ENCODE results near the gene FBLN5.

DNA sequence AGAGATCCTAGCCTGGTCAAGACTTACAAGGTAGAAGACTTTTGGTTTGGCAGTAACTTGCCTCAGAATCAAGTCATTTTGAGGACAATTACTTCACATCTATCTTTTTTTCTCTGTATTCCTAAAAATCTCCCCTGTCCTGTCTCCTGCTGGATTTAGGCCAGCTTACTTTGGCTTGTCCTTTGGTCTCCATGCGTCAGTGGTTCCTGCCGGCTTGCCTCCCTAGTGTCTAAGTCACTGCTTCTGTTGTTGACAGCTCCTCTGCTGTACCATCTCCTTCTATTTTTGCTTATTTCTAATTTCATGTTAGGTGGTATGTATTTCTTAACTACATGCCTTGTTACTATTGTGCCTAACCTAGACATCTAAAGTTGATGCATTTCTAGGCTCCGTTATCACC lies 39.7 kb upstream of the FBLN5 start:
- TF ChIP-seq CTCF (IDR thresholded peaks at IDR 0.05; ENCODE audit: low read length) (no peak), EZH2 (IDR thresholded peaks at IDR 0.05; ENCODE audit: borderline replicate concordance, low read length) (no peak)

Measured in OCI-LY1 (cell line).